Left ventricle myocardium inferior (tissue), 1 donor: ENCODE data around the gene NTM. TPM values are rescaled to one million over a fixed set of nuclear protein-coding genes. Genes with fewer than 3 reads are reported as not detected.

Experiments
- DNase-seq: peaks from one replicate; pipeline ENCODE4 v3.0.0-alpha.2; 2020
- H3K27ac ChIP-seq: fragments of 200-600 bp; replicated peaks from 2 replicates; pipeline ENCODE4 v1.8.0; 2021
- H3K27me3 ChIP-seq: fragments of 200-600 bp; 2 replicates; pipeline ENCODE4 v1.8.0; 2021; ENCODE audit warnings: low read depth
- H3K36me3 ChIP-seq: fragments of 200-600 bp; 2 replicates; pipeline ENCODE4 v1.8.0; 2021
- H3K4me1 ChIP-seq: fragments of 200-600 bp; 2 replicates; pipeline ENCODE4 v1.8.0; 2021
- H3K4me3 ChIP-seq: fragments of 200-600 bp; 2 replicates; pipeline ENCODE4 v1.8.0; 2021; ENCODE audit warnings: mild to moderate bottlenecking, moderate library complexity
- H3K9me3 ChIP-seq: fragments of 200-600 bp; replicated peaks from 2 replicates; pipeline ENCODE4 v1.8.0; 2021
- intact Hi-C: fragments of 100-400 bp; cut with micrococcal nuclease; formaldehyde crosslinking; loops from one replicate; pipeline ENCODE4 v1.11.0; 2022
- total RNA-seq: library from RNA; stranded (reverse); fragmentation: NEBNext Ultra II Directional; extraction: Animal tissue kit (Norgen Biotek cat#: 25700); gene quantifications from one replicate; pipeline ENCODE4 v1.2.1, GENCODE V29; 2021
- TF ChIP-seq, protein P1 (sequence below): fragments of 200-600 bp; IDR thresholded peaks from 2 replicates; pipeline ENCODE4 v1.8.0; 2021; ENCODE audit warnings: antibody characterized with exemption, mild to moderate bottlenecking, borderline replicate concordance
- donor health status: DM: no; HTN: yes; CAD: no; lungs with severe emphysema.

The NTM gene
- total RNA-seq, 1 donor from 2014 or later = 1.0 TPM

DNA sequence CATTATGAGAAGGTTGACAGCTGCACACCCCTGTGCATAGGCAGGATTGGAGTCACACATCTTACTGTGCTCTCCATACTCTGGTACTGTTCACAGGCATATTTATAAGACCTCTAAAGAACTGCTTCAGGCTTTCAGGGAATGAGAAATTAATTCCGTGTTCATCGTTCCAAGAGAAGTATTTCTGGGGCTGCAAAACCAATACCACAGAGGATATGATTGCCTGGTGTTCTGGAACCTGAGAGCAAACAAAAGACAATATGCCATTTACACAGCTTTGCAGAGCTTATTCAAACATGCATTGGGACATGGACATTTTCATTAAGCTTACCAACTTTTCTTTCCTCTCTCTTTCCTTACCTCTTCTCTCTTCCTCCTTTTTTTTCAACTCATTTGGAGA lies 388.7 kb downstream of the NTM start:
- Histone ChIP-seq H3K27ac (no peak overlapping the region), H3K36me3 (no peaks in the 10 kb centered on the region), H3K4me1 (no peaks in the 10 kb centered on the region), H3K9me3 (no peaks in the 10 kb centered on the region), H3K27me3 (peaks cover 54% of the 10 kb centered on the region), H3K4me3 (no peak overlapping the region)
- TF ChIP-seq, protein P1, sequence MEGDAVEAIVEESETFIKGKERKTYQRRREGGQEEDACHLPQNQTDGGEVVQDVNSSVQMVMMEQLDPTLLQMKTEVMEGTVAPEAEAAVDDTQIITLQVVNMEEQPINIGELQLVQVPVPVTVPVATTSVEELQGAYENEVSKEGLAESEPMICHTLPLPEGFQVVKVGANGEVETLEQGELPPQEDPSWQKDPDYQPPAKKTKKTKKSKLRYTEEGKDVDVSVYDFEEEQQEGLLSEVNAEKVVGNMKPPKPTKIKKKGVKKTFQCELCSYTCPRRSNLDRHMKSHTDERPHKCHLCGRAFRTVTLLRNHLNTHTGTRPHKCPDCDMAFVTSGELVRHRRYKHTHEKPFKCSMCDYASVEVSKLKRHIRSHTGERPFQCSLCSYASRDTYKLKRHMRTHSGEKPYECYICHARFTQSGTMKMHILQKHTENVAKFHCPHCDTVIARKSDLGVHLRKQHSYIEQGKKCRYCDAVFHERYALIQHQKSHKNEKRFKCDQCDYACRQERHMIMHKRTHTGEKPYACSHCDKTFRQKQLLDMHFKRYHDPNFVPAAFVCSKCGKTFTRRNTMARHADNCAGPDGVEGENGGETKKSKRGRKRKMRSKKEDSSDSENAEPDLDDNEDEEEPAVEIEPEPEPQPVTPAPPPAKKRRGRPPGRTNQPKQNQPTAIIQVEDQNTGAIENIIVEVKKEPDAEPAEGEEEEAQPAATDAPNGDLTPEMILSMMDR = no peak
- DNase-seq = no peak
- intact Hi-C loops = no loop called here

DNA sequence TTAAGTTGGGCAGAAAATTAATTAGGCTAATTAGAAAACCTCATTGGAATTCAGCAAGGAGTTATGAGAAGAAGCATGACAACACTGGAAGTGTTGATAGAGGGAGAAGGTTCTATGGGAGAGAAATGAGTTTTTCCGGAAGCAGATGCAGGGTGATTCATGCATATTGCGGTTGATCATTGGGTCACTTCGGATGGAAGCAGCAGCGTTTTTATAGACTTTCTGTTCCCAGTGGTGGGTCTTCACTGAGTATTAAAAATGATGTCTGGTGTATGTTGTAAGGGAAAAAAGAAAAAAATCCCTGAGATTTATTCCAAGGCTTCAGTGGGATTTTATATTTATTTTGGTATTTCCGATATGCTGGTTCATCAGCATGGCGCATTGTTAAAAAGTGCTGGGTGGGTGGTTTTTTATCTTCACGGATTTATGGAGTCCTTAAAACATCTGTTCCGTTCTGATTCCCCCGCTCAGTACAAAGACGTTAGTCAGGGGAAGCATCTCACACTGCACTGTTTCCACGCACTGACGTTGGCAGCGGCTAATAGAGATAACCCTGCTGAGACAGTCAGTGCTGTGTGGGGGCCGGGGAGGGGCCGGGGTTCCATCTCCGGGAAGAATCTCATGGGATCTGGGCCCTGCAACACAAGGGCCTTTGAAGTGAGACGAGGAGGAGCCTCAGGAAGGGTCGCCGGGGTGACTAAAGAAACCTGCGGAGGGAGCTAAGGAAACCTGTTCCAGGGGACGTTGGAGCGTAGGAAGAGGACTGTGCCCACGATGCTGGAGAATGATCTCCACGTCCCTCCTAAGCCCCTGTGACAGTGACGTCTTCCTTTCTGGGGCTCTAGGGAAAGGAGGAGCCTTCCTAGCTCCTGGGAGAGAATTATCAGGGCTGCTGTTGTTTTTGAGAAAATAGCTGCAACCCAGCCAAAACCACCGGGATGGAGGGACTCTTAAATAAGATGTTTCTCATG lies 390.0 kb downstream of the NTM start:
- TF ChIP-seq, protein P1 = no peak
- Histone ChIP-seq H3K4me3 (peak overlapping the region; percentile 32), H3K27me3 (peaks cover 67% of the 10 kb centered on the region), H3K36me3 (no peaks in the 10 kb centered on the region), H3K4me1 (no peaks in the 10 kb centered on the region), H3K27ac (no peak overlapping the region), H3K9me3 (no peaks in the 10 kb centered on the region)
- no peak for DNase-seq
- intact Hi-C loops = no loop called here

DNA sequence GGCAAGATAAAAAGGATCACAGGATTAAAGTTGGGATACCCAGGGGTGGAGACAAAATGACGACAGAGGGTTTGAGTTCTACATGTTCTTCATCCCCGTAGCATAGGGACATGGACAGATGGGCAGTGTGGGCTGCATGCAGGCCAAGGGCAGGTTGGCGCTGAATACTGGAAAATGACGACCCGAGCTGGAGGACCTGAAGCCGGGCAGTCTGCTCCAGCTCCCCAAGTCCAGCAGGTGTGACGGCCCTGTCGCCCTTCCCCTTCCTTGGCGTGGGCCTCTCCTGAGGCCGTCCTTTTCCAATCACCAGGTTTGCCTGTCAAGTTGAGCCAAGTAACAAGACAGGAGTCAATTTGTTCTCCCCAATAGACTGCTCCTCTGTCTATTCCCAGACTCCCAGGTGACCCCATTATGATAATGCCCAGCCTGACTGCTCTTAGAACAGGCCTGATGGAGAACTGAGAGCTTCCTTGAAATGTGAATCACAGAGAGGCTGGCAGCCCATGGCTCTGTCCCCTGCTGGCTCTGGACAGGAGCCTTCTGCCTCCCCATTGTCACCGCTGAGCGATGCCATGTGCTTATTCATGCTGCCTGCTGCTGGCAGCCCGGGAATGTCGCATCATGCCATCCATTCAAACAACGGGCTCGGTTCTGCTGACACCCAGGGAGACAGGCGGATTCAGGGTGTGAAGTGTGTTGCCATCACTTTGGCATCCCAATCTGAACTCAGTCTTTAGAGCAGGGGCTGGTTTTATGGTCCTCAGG lies 392.1 kb downstream of the NTM start:
- TF ChIP-seq, protein P1 = no peak
- intact Hi-C loops = no loop called here
- no peaks in the 10 kb centered on the region for H3K9me3 ChIP-seq

DNA sequence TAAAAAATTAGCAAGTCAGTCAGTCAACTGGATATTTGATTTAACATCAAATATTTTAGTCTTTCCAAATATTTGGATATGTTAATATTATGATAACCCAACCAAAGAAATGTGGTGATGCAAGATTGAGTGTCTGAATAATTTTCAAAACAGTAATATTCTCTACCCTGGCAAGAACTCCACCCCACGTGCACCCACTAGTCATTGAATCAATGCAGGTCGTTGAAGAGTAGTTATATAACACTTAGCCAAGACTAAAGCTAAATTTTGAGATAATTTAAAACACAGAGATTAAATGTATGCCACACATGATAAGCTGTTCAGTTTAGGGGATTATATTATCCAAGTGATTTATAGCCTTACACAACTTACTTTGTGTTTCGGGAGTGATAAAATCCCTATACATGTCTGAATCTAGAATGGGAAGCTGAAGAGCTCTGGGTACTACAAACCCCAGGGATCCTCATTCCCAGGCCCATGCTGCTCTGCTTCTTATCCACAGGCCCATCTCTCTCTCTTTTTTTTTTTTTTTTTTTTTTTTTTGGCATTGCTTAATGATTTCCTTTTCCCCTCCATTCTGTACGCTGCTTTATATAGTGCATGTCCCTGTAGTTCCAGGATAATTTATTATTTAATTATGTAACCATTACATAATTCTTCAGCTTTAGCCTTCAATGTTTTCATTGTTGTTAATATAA lies 392.9 kb downstream of the NTM start:
- Histone ChIP-seq H3K4me1 (no peaks in the 10 kb centered on the region), H3K36me3 (no peaks in the 10 kb centered on the region), H3K27me3 (peaks cover 94% of the 10 kb centered on the region), H3K27ac (no peak overlapping the region), H3K4me3 (no peak overlapping the region), H3K9me3 (no peaks in the 10 kb centered on the region)
- no peak for DNase-seq
- TF ChIP-seq, protein P1 = no peak
- intact Hi-C loops = no loop called here

More for the DNA sequence above, 392.1 kb downstream of the NTM start:
- no peak for DNase-seq
- H3K4me3 ChIP-seq = no peak overlapping the region
- no peak overlapping the region for H3K27ac ChIP-seq
- H3K4me1 ChIP-seq = no peaks in the 10 kb centered on the region
- no peaks in the 10 kb centered on the region for H3K36me3 ChIP-seq
- H3K27me3 ChIP-seq = peaks cover 88% of the 10 kb centered on the region

DNA sequence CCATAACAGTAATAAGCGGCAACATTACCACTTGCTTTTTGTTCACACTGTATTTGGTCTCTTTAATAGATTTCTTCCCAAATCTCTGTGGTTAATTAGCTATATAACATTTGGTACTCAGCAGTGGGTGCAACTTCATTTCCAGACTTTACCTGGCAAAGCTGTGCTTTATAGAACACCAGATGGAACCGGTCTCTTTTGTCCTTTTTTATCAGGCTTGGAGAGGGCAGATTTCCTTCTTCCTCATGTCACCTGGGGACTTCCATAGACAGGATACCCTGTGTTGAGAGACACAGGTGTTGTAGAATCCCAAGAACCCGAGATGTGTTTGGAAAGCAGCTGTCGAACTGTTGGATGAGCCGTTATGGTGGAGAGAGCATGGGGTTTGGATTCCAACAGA lies 393.7 kb downstream of the NTM start:
- H3K4me1 ChIP-seq = no peaks in the 10 kb centered on the region
- no peak for DNase-seq
- intact Hi-C loops = no loop called here
- no peaks in the 10 kb centered on the region for H3K36me3 ChIP-seq
- H3K27me3 ChIP-seq = peaks cover 95% of the 10 kb centered on the region
- TF ChIP-seq, protein P1 = no peak
- no peaks in the 10 kb centered on the region for H3K9me3 ChIP-seq
- H3K27ac ChIP-seq = no peak overlapping the region
- no peak overlapping the region for H3K4me3 ChIP-seq
